ENCODE data around the gene SLC30A9.

SLC30A9 gene

GRCh38 chr4:41990365-41991111 lies at the start of gene SLC30A9:
Gene SLC30A9 (plus strand): TSS chr4:41990530. CDS start chr4:41990652, 122 bp downstream.
- DNase-seq (ENCODE audit: low read depth), result peak; percentile 96

DNA sequence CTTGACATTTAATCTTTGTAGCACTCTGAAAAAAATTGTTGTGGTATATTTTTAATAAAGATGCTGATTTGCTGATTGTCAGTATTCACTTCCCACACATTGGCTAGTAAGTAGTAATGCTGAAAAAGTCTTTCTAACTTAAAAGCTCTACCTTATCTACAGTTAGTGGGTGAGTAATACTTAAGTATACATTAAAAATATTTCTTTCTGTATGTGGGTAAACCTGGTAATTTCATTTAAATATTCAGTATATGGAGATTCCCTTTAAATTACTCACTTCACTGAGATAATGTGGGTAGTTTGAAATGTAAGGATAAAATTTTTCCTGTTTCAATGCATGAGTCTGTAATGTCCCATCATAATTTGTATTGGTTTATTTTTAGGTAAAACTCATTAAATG lies 49.5 kb upstream of the SLC30A9 start:
- DNase-seq (ENCODE audit: low read depth), result no peak

DNA sequence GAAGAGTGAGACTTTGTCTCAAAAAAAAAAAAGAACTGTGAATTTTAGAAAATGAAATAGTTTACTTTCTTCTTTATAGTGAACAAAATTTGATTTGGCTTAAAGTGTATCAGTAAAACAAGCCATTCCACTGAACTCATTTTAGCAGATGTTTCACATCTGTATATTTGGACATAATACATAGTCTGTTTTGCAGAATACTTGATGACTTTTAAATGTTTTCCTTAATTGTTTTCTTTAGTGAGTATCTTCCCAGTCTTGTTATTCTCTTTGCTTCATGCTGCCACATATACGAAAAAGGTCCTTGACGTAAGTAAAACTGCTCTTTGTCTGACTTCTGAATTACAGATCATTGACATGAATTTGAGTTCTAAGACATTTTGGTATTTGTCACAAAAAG lies 46.8 kb upstream of the SLC30A9 start:
- DNase-seq (ENCODE audit: low read depth), result no peak

DNA sequence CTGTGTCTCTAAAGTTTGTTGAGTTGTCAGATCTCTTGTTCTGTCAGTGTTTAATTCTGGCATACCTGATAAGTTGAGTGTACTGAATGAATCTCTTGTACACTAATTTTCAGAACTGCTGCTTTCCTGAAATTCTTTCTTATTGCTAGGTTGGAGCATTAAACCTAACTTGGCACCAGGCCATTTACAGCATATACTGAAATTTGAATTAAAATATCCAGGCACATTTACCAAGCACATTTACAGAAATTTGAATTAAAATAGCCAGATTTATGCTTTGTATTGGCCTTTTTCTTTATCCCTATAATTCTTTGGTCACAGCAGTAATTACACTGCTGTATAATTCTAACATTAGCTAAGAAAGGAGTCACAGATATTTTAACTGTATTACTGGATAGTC lies 46.2 kb upstream of the SLC30A9 start:
- DNase-seq (ENCODE audit: low read depth), result no peak

DNA sequence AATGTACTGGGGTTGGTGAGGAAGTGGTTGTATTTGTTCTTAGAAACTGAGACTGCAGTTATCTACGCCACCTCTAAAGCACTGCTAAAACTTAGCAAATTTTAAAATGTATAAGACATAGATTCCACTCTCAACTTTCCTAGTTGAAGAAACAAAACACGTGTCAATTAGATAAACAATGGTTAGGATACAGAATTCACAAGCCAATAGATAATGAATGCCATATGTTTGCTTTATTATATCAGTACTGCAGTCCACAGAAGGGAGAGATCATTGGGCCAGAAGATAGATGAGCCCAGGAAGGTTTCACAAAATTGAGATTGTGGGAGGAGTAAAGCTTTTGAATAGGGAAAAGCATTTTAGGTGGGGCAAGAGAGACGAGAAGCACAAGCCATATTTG lies 40.8 kb upstream of the SLC30A9 start:
- DNase-seq (ENCODE audit: low read depth), result no peak

DNA sequence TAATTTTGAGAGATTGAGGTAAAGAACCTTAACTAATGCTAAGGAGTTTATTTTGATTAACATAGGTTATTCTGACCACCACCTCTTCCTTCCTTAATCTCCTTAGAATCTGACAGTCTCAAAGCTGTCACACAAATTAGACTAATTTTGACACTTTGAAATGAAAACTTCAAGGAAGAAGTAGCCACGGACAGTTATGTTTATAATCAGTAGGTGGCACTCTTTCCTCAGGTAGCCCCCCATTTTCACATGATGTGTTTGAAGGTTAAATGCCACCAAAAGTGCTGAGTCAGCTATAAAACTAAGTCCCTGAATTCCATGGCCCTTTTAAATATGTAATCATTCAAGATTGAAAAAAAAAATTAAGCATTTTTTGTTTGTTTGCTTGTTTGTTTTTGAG lies 32.7 kb upstream of the SLC30A9 start:
- DNase-seq (ENCODE audit: low read depth), result peak; percentile 23

- DNase-seq (ENCODE audit: low read depth), result peak; percentile 23
Measured at GRCh38 chr4:41963105-41963504, 27.2 kb upstream of the SLC30A9 start.

- DNase-seq (ENCODE audit: low read depth), result no peak
Measured at GRCh38 chr4:41964401-41964800, 25.9 kb upstream of the SLC30A9 start.

DNA sequence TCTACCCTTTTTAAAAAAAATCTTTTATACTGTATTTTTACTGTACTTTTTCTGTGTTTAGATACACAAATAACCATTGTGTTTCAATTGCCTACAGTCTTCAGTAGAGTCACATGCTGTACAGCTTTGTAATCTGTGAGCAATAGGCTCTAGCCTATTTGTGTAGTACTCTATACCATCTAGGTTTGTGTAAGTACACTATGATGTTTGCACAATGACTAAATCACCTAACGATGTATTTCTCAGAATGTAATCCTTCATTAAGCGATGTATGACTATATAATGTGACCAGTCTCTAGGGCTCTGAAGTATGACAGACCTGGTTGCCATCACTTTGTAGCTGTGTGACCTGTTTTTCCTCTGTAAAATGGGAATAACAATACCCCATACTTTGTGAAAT lies 22.9 kb upstream of the SLC30A9 start:
- no peak for DNase-seq (ENCODE audit: low read depth)

DNA sequence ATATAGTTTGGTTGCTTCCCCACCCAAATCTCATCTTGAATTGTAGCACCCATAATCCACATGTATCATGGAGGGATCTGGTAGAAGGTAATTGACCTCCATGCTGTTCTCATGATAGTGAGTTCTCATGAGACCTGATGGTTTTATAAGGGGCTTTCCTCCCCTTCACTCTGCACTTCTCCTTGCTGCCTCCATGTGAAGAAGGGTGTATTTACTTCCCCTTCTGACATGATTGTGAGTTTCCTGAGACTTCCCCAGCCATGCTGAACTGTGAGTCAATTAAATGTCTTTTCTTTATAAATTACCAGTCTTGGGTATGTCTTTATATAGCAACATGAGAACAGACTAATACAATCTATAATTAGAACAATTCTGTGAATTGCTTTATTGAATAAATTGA lies 20.7 kb upstream of the SLC30A9 start:
- DNase-seq (ENCODE audit: low read depth), result no peak

DNA sequence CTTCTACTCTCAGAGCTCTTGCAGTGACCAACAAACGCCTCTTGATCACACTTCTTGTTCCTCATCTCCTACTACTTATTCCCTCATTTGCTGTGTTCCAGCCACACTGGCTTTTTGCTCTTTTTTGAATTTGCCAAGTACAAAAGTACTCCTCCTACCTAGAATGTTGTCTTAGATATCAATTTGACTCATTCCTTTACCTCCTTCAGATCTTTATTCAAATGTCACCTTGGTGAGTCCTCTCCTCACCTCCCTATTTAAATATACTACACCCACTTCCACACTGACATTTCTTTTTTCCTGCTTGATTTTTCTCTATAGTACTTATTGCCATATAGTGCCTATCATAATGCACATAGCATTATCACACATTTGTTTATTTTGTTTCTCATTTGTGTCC lies 15.0 kb upstream of the SLC30A9 start:
- no peak for DNase-seq (ENCODE audit: low read depth)

- no peak for DNase-seq (ENCODE audit: low read depth)
Measured at GRCh38 chr4:41976775-41977516, 13.4 kb upstream of the SLC30A9 start.

GRCh38 chr4:41977709-41978108 lies 12.6 kb upstream of the SLC30A9 start:
- peak; percentile 67 for DNase-seq (ENCODE audit: low read depth)

DNA sequence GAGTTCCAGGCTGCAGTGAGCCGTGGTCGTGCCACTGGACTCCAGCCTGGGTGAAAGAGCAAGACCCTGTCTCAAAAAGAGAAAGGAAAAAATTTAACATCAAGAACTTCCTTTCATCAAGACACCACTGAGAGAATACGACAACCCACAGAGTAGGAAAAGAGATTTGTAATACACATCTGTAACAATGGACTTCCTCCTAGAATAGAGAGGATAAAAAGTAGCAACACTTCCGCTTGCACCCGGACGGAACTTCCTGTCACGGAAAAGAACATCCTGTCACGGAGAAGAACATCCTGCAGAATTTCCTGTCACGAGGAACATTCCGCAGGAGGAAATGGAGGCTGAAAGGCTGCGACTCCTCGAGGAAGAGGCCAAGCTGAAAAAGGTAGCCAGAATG lies 8.9 kb upstream of the SLC30A9 start, which contains the start of gene DCAF4L1:
TSS of gene DCAF4L1 (plus strand) at position 301 of the 400 bp plus-strand sequence. CDS start at position 338, 37 bp downstream.
- no peak for DNase-seq (ENCODE audit: low read depth)

GRCh38 chr4:41982716-41983115 lies 7.6 kb upstream of the SLC30A9 start:
- no peak for DNase-seq (ENCODE audit: low read depth)

GRCh38 chr4:41985151-41985550 lies 5.2 kb upstream of the SLC30A9 start:
- no peak for DNase-seq (ENCODE audit: low read depth)

GRCh38 chr4:41989994-41990364 lies 351 bp upstream of the SLC30A9 start:
- DNase-seq (ENCODE audit: low read depth), result no peak

- peak; percentile 12 for DNase-seq (ENCODE audit: low read depth)
Measured at GRCh38 chr4:41991916-41992767, 1.8 kb downstream of the SLC30A9 start.

DNA sequence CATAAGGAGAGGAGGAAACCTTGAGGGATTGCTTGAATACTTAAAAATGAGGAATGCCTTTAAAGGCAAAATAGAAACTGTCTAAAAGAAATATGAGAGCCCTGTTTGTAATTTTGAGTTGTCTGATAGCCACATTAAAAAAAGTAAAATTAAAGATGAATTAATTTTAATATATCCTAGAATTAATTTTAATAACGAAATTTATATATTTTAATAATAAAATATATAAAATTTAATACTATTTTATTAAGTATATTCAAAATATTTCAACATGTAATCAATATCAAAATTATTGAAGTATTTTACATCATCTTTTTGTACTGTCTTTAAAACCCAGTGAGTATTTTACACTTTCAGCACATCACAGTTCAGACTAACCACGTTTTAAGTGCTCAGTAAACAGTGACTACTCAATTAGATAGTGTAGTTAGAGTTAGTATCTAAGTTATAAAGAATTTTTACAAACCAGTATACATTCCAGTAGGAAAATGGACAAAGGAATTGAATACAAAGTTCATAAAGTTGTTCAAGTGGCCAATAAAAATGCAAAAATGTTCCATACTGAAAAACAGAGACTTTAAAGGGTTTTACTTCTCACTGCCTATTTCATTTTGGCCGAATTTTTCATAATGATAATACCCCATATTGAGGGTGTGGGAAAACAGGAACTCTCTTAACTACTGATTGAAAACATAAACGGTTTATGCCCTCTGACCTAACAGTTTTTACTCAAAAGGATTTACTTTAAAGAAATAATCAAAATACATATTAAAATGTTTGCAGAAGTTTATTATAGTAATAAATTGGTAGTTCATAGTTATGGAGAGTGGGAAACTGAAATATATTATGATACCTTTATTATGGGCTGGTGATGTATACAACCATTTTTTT lies 2.9 kb downstream of the SLC30A9 start:
- no peak for DNase-seq (ENCODE audit: low read depth)

DNA sequence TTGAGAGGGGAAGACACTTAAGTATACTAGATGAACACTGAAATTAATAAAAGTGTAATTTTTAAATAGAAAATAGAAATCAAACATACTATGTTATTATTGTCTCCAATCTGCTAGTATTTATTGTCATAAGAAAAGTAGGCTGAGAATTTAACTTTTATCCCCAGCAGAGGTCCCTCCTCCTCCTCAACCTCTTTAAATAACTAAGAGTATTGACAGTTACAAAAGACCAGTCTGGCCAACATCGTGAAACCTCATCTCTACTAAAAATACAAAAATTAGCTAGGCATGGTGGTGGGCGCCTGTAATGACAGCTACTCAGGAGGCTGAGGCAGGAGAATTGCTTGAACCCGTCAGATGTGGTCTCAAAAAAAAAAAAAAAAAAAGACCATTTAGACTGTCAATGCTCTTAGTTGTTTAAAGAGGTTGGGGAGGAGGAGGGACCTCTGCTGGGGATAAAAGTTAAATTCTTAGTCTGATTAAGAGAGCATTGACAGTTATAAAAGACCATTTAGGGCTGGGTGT lies 4.2 kb downstream of the SLC30A9 start:
- DNase-seq (ENCODE audit: low read depth), result no peak

DNA sequence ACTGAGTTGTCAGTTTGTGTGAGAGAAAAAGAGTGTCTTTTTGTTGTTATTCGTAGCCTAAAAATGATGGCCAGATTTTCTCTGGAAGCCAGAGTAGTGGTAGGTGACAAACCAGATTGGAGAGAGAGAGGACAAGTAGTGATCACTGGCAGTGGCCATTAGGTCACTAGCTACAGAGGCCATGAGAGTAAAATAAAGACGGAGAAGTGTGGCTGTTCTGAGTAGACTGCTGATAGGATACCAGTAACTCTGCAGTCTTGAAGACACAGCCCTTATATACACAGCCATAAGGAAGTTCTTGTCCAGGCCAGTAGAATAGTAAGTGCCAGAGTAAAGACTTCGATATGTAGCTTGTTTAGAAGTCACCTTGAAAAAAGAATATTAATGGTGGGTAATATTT lies 7.7 kb downstream of the SLC30A9 start:
- no peak for DNase-seq (ENCODE audit: low read depth)

Measured in EH (cell line).